MM.1S (cell line): ENCODE measurements around the gene CDK5RAP2.

ENCODE experiments used
- DNase-seq: peaks from one replicate; pipeline ENCODE4 v3.0.0-alpha.2; 2015
- H2AFZ ChIP-seq: fragments of 300-600 bp; sonication (generic); 2 replicates; pipeline ENCODE4 v1.6.0; 2016; ENCODE audit warnings: antibody characterized with exemption, low read length
- H3F3A ChIP-seq: fragments of 300-600 bp; sonication (generic); 2 replicates; pipeline ENCODE4 v1.6.1; 2016; ENCODE audit warnings: mild to moderate bottlenecking, antibody characterized with exemption, low read length, moderate library complexity, mixed read lengths; ENCODE audit not compliant: insufficient read depth
- H3K27ac ChIP-seq: fragments of 300-600 bp; sonication (generic); 2 replicates; pipeline ENCODE4 v1.5.1; 2016; ENCODE audit warnings: mild to moderate bottlenecking, low read length
- H3K27me3 ChIP-seq: fragments of 300-600 bp; sonication (generic); replicated peaks from 2 replicates; pipeline ENCODE4 v1.6.0; 2016; ENCODE audit warnings: low read length; ENCODE audit not compliant: insufficient read depth
- H3K36me3 ChIP-seq: fragments of 300-600 bp; sonication (generic); replicated peaks from 2 replicates; pipeline ENCODE4 v1.6.1; 2016; ENCODE audit warnings: mild to moderate bottlenecking, low read length, mixed read lengths; ENCODE audit not compliant: insufficient read depth
- H3K4me1 ChIP-seq: fragments of 300-600 bp; sonication (generic); 2 replicates; pipeline ENCODE4 v1.6.1; 2016; ENCODE audit warnings: low read length, mixed read lengths
- H3K4me2 ChIP-seq: fragments of 300-600 bp; sonication (generic); 2 replicates; pipeline ENCODE4 v1.6.0; 2016; ENCODE audit warnings: low read depth, low read length
- H3K4me3 ChIP-seq: fragments of 300-600 bp; sonication (generic); 2 replicates; pipeline ENCODE4 v1.5.1; 2016; ENCODE audit warnings: low read length, mixed read lengths
- H3K79me2 ChIP-seq: fragments of 300-600 bp; sonication (generic); 2 replicates; pipeline ENCODE4 v1.6.1; 2016; ENCODE audit warnings: mixed run types, low read length, mixed read lengths
- H3K9ac ChIP-seq: fragments of 300-600 bp; sonication (generic); 2 replicates; pipeline ENCODE4 v1.6.1; 2016; ENCODE audit warnings: low read length, mixed read lengths
- H3K9me2 ChIP-seq: fragments of 300-600 bp; sonication (generic); replicated peaks from 2 replicates; pipeline ENCODE4 v1.6.1; 2016; ENCODE audit warnings: mild to moderate bottlenecking, low read length, mixed read lengths; ENCODE audit not compliant: insufficient read depth
- H3K9me3 ChIP-seq: fragments of 300-600 bp; sonication (generic); replicated peaks from 2 replicates; pipeline ENCODE4 v1.6.1; 2016; ENCODE audit warnings: mild to moderate bottlenecking, low read length, mixed read lengths; ENCODE audit not compliant: insufficient read depth
- H4K20me1 ChIP-seq: fragments of 300-600 bp; sonication (generic); 2 replicates; pipeline ENCODE4 v1.6.1; 2016; ENCODE audit warnings: mild to moderate bottlenecking, low read length, moderate library complexity, mixed read lengths; ENCODE audit not compliant: insufficient read depth
- EZH2 ChIP-seq: fragments of 300-600 bp; sonication (generic); optimal IDR thresholded peaks from 2 replicates; pipeline ENCODE3; 2017; ENCODE audit warnings: low read depth, mild to moderate bottlenecking, antibody characterized with exemption, low read length, mixed read lengths
- EZH2phosphoT487 ChIP-seq: fragments of 300-600 bp; sonication (generic); IDR thresholded peaks from 2 replicates; pipeline ENCODE4 v1.6.1; 2018; ENCODE audit warnings: antibody characterized with exemption, low read length
- TF ChIP-seq, protein P1 (sequence below): fragments of 300-600 bp; sonication (generic); IDR thresholded peaks from 2 replicates; pipeline ENCODE4 v1.5.1; 2016; ENCODE audit warnings: antibody characterized with exemption, low read length, mixed read lengths

Gene CDK5RAP2

DNA sequence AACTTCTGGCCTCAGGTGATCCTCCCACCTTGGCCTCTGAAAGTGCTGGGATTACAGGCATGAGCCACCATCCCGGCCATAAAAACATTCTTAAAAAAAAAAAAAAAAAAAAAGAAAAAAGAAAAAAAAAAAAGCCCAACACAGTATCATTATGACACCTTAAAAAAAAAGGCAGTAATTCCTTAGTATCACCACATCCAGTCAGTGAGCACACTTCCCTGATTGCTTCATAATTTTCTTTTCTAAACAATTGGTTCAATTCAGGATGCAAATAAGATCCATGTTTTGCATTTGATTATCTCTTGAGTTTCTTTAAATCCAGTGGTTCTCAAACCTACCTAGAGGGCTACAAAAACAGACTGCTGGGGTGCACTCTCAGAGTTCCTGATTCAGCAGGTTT, 182.5 kb downstream of the CDK5RAP2 start:
- no peak overlapping the region for H3K27ac ChIP-seq
- no peak overlapping the region for H3K9ac ChIP-seq
- H3K27me3 ChIP-seq, result no peaks in the 10 kb centered on the region
- no peak for DNase-seq
- no peaks in the 10 kb centered on the region for H3K9me2 ChIP-seq
- H4K20me1 ChIP-seq, result no peaks in the 10 kb centered on the region
- H3K36me3 ChIP-seq, result peaks cover 25% of the 10 kb centered on the region
- no peaks in the 10 kb centered on the region for H3F3A ChIP-seq
- no peaks in the 10 kb centered on the region for H3K9me3 ChIP-seq
- H3K79me2 ChIP-seq, result no peaks in the 10 kb centered on the region
- no peak overlapping the region for H3K4me3 ChIP-seq
- TF ChIP-seq EZH2, result no peak
- no peak for TF ChIP-seq EZH2phosphoT487
- TF ChIP-seq, protein P1, sequence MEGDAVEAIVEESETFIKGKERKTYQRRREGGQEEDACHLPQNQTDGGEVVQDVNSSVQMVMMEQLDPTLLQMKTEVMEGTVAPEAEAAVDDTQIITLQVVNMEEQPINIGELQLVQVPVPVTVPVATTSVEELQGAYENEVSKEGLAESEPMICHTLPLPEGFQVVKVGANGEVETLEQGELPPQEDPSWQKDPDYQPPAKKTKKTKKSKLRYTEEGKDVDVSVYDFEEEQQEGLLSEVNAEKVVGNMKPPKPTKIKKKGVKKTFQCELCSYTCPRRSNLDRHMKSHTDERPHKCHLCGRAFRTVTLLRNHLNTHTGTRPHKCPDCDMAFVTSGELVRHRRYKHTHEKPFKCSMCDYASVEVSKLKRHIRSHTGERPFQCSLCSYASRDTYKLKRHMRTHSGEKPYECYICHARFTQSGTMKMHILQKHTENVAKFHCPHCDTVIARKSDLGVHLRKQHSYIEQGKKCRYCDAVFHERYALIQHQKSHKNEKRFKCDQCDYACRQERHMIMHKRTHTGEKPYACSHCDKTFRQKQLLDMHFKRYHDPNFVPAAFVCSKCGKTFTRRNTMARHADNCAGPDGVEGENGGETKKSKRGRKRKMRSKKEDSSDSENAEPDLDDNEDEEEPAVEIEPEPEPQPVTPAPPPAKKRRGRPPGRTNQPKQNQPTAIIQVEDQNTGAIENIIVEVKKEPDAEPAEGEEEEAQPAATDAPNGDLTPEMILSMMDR, result no peak
- no peak overlapping the region for H2AFZ ChIP-seq
- no peak overlapping the region for H3K4me2 ChIP-seq
- no peaks in the 10 kb centered on the region for H3K4me1 ChIP-seq

DNA sequence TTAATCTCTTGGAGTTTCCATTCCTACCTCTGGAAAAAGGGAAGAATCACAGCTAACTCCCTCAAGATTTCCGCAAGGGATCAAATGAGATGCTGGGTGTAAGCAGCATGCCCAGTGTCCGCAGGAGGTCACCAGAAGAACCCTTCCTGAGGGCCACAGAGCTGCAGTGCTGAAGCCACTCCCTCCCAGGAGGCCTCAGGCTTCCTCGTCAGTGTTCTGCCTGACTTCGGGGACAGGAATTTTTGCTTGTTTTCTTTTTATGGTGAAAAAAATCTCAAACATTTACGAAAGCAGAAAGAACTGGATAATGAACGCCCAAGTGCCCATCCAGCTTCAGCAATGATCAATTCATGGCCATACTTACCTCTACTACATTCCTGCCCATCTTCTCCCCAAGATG, 183.0 kb downstream of the CDK5RAP2 start:
- DNase-seq, result no peak
- no peak overlapping the region for H3K9ac ChIP-seq
- H3K4me2 ChIP-seq, result no peak overlapping the region
- H3K27ac ChIP-seq, result no peak overlapping the region
- TF ChIP-seq, protein P1, result no peak
- no peak for TF ChIP-seq EZH2
- TF ChIP-seq EZH2phosphoT487, result no peak
- no peaks in the 10 kb centered on the region for H4K20me1 ChIP-seq
- no peaks in the 10 kb centered on the region for H3F3A ChIP-seq
- H3K4me3 ChIP-seq, result no peak overlapping the region
- H3K27me3 ChIP-seq, result no peaks in the 10 kb centered on the region
- H3K79me2 ChIP-seq, result no peaks in the 10 kb centered on the region
- H3K9me3 ChIP-seq, result no peaks in the 10 kb centered on the region
- peaks cover 21% of the 10 kb centered on the region for H3K36me3 ChIP-seq
- no peaks in the 10 kb centered on the region for H3K9me2 ChIP-seq
- no peak overlapping the region for H2AFZ ChIP-seq
- no peaks in the 10 kb centered on the region for H3K4me1 ChIP-seq

GRCh38 chr9:120396418-120396817, 183.5 kb downstream of the CDK5RAP2 start:
- Histone ChIP-seq H3K27ac (no peak overlapping the region), H3K27me3 (no peaks in the 10 kb centered on the region), H3K4me3 (no peak overlapping the region), H2AFZ (no peak overlapping the region), H3F3A (no peaks in the 10 kb centered on the region), H3K4me1 (no peaks in the 10 kb centered on the region), H3K9ac (no peak overlapping the region), H3K9me2 (no peaks in the 10 kb centered on the region), H3K9me3 (no peaks in the 10 kb centered on the region), H4K20me1 (no peaks in the 10 kb centered on the region), H3K79me2 (no peaks in the 10 kb centered on the region), H3K36me3 (peaks cover 21% of the 10 kb centered on the region), H3K4me2 (no peak overlapping the region)
- DNase-seq, result no peak
- TF ChIP-seq EZH2 (no peak), EZH2phosphoT487 (no peak)
- TF ChIP-seq, protein P1, result no peak
